Choroid plexus epithelial cell (primary cell): Measurements from ENCODE around the gene SYCE1.
"Not testable (repeated sequence)": the region's sequence is repeated elsewhere in the genome, so short reads cannot be mapped to it uniquely, and the experiment has no call there.

Experiments used
- DNase-seq: peaks from one replicate; pipeline ENCODE4 v3.0.0-alpha.2; 2010; ENCODE audit warnings: low read depth
- H3K4me3 ChIP-seq: 2 replicates; pipeline ENCODE4 v1.5.1; 2011; ENCODE audit warnings: low read depth, mild to moderate bottlenecking, control low read depth, low read length, moderate library complexity
- CTCF ChIP-seq: conservative IDR thresholded peaks from 2 replicates; pipeline ENCODE4 v1.5.1; 2011; ENCODE audit warnings: low read depth, mild to moderate bottlenecking, control low read depth, inconsistent platforms, low read length, moderate library complexity

The SYCE1 gene

GRCh38 chr10:133523631-133524203, 41.7 kb downstream of the SYCE1 start:
- no peak overlapping the region for H3K4me3 ChIP-seq
- DNase-seq, result no peak
- no peak for TF ChIP-seq CTCF

GRCh38 chr10:133520193-133520738, 45.1 kb downstream of the SYCE1 start:
- DNase-seq, result peak; percentile 36
- peak; percentile 63 for TF ChIP-seq CTCF
- H3K4me3 ChIP-seq, result peak overlapping the region; percentile 39

- not testable (repeated sequence) for DNase-seq, H3K4me3 ChIP-seq
These were observed 46.9 kb downstream of the SYCE1 start for GRCh38 chr10:133518517-133518916.

- no peak for TF ChIP-seq CTCF
- no peak for DNase-seq
- no peak overlapping the region for H3K4me3 ChIP-seq
These were observed 49.3 kb downstream of the SYCE1 start for GRCh38 chr10:133516057-133516456.

- no peak for TF ChIP-seq CTCF
- no peak for DNase-seq
- no peak overlapping the region for H3K4me3 ChIP-seq
These were observed 49.9 kb downstream of the SYCE1 start for GRCh38 chr10:133515471-133515870.

- no peak for DNase-seq
- H3K4me3 ChIP-seq, result no peak overlapping the region
- no peak for TF ChIP-seq CTCF
These were observed 53.4 kb downstream of the SYCE1 start for GRCh38 chr10:133511907-133512528.

- DNase-seq, result no peak
- TF ChIP-seq CTCF, result no peak
These were observed 54.0 kb downstream of the SYCE1 start for GRCh38 chr10:133511408-133511807.

More at GRCh38 chr10:133511408-133511807, 54.0 kb downstream of the SYCE1 start:
- H3K4me3 ChIP-seq, result no peak overlapping the region
